HEK293 (cell line): Measurements from ENCODE around the gene ARHGAP11B.

ENCODE experiments used
- GFI1B ChIP-seq: fragments of 450-650 bp; formaldehyde crosslinking; IDR thresholded peaks from 2 replicates; pipeline ENCODE4 v1.5.1; 2016; ENCODE audit warnings: missing biosample characterization, missing genetic modification characterization
- YY1 ChIP-seq: fragments of 450-650 bp; formaldehyde crosslinking; IDR thresholded peaks from 2 replicates; pipeline ENCODE4 v1.5.1; 2018; ENCODE audit warnings: missing biosample characterization, missing genetic modification characterization
- ZBTB48 ChIP-seq: fragments of 450-650 bp; formaldehyde crosslinking; IDR thresholded peaks from 2 replicates; pipeline ENCODE4 v1.5.1; 2016; ENCODE audit warnings: missing biosample characterization, missing genetic modification characterization
- ZBTB7A ChIP-seq: fragments of 450-650 bp; formaldehyde crosslinking; IDR thresholded peaks from 2 replicates; pipeline ENCODE4 v1.5.1; 2016; ENCODE audit warnings: low read depth, missing biosample characterization, missing genetic modification characterization
- ZNF239 ChIP-seq: fragments of 450-650 bp; formaldehyde crosslinking; IDR thresholded peaks from 2 replicates; pipeline ENCODE4 v1.5.1; 2016; ENCODE audit warnings: missing biosample characterization, missing genetic modification characterization
- ZNF768 ChIP-seq: fragments of 450-650 bp; formaldehyde crosslinking; IDR thresholded peaks from 2 replicates; pipeline ENCODE4 v1.5.1; 2018; ENCODE audit warnings: missing biosample characterization, mild to moderate bottlenecking, missing genetic modification characterization
- TF ChIP-seq, protein P1 (sequence below): fragments of 450-650 bp; formaldehyde crosslinking; IDR thresholded peaks from 2 replicates; pipeline ENCODE4 v1.5.1; 2017; ENCODE audit warnings: missing biosample characterization, missing genetic modification characterization
- TF ChIP-seq, protein P2 (sequence below): fragments of 450-650 bp; formaldehyde crosslinking; IDR thresholded peaks from 2 replicates; pipeline ENCODE4 v1.5.1; 2016; ENCODE audit warnings: missing biosample characterization, missing genetic modification characterization
- TF ChIP-seq, protein P3 (sequence below): sonication (generic); formaldehyde crosslinking; IDR thresholded peaks from 2 replicates; pipeline ENCODE4 v1.8.1; 2022; ENCODE audit warnings: mild to moderate bottlenecking, moderate library complexity, missing genetic modification reagents
- TF ChIP-seq, protein P4 (sequence below): fragments of 450-650 bp; formaldehyde crosslinking; IDR thresholded peaks from 2 replicates; pipeline ENCODE4 v1.5.1; 2016; ENCODE audit warnings: missing biosample characterization, missing genetic modification characterization, low read depth

DNA sequence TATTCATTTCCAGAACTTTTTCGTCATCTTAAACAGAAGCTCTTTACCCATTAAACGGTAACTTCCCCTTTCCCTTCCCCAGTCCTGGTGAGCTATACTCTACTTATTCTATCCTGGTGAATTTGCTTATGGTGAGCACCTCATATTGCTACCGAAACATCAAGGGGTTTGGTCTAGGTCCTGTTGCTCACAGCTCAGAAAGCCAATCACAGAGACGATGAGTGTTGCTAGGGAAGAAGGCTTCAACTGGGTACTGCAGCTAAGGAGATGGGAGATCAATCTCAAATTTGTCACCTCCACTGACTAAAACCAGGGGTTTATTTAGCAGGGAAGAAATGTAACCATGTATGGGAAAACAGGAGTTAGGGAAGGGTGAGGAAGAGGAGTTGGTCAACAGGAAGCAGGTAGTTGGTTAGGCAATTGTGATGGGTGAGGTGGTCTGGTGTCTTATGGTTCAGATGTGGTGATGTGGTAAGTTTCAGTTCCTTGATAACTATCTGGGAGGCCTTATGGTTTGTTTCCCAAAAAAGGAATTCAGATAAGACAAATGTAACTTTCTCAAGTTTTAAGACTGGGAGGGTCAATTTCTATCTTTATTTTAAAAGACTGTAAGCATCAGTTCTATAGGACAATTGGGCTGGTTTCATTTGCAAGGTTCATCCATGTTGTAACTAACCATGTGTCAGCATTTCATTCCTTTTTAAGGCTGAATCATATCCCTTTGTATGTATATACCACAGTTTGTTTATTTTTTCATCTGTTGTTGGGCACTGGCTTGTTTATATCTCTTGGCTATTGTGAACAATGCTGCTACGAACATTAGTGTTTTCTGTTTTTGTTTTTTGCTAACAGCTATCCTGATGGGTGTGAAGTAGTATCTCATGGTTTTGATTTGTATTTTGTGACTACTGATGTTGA lies 24.3 kb downstream of the ARHGAP11B start:
- TF ChIP-seq YY1 (no peak), GFI1B (tag by site-specific recombination) (no peak), ZBTB48 (tag by site-specific recombination) (no peak), ZNF239 (tag by site-specific recombination) (no peak), ZBTB7A (tag by site-specific recombination) (no peak), ZNF768 (tag by site-specific recombination) (no peak)
- TF ChIP-seq, protein P1, sequence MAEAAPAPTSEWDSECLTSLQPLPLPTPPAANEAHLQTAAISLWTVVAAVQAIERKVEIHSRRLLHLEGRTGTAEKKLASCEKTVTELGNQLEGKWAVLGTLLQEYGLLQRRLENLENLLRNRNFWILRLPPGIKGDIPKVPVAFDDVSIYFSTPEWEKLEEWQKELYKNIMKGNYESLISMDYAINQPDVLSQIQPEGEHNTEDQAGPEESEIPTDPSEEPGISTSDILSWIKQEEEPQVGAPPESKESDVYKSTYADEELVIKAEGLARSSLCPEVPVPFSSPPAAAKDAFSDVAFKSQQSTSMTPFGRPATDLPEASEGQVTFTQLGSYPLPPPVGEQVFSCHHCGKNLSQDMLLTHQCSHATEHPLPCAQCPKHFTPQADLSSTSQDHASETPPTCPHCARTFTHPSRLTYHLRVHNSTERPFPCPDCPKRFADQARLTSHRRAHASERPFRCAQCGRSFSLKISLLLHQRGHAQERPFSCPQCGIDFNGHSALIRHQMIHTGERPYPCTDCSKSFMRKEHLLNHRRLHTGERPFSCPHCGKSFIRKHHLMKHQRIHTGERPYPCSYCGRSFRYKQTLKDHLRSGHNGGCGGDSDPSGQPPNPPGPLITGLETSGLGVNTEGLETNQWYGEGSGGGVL (tag by site-specific recombination) = no peak
- TF ChIP-seq, protein P2, sequence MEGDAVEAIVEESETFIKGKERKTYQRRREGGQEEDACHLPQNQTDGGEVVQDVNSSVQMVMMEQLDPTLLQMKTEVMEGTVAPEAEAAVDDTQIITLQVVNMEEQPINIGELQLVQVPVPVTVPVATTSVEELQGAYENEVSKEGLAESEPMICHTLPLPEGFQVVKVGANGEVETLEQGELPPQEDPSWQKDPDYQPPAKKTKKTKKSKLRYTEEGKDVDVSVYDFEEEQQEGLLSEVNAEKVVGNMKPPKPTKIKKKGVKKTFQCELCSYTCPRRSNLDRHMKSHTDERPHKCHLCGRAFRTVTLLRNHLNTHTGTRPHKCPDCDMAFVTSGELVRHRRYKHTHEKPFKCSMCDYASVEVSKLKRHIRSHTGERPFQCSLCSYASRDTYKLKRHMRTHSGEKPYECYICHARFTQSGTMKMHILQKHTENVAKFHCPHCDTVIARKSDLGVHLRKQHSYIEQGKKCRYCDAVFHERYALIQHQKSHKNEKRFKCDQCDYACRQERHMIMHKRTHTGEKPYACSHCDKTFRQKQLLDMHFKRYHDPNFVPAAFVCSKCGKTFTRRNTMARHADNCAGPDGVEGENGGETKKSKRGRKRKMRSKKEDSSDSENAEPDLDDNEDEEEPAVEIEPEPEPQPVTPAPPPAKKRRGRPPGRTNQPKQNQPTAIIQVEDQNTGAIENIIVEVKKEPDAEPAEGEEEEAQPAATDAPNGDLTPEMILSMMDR = no peak
- TF ChIP-seq, protein P3, sequence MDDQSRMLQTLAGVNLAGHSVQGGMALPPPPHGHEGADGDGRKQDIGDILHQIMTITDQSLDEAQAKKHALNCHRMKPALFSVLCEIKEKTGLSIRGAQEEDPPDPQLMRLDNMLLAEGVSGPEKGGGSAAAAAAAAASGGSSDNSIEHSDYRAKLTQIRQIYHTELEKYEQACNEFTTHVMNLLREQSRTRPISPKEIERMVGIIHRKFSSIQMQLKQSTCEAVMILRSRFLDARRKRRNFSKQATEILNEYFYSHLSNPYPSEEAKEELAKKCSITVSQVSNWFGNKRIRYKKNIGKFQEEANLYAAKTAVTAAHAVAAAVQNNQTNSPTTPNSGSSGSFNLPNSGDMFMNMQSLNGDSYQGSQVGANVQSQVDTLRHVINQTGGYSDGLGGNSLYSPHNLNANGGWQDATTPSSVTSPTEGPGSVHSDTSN (CRISPR knock-in tag) = no peak
- TF ChIP-seq, protein P4, sequence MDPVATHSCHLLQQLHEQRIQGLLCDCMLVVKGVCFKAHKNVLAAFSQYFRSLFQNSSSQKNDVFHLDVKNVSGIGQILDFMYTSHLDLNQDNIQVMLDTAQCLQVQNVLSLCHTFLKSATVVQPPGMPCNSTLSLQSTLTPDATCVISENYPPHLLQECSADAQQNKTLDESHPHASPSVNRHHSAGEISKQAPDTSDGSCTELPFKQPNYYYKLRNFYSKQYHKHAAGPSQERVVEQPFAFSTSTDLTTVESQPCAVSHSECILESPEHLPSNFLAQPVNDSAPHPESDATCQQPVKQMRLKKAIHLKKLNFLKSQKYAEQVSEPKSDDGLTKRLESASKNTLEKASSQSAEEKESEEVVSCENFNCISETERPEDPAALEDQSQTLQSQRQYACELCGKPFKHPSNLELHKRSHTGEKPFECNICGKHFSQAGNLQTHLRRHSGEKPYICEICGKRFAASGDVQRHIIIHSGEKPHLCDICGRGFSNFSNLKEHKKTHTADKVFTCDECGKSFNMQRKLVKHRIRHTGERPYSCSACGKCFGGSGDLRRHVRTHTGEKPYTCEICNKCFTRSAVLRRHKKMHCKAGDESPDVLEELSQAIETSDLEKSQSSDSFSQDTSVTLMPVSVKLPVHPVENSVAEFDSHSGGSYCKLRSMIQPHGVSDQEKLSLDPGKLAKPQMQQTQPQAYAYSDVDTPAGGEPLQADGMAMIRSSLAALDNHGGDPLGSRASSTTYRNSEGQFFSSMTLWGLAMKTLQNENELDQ = no peak
